Neural progenitor cell (in vitro differentiated cells): ENCODE measurements around the gene CTNNA3.

Experiments used
- EZH2 ChIP-seq: fragments of 200-600 bp; sonication (generic); IDR thresholded peaks from 2 replicates; pipeline ENCODE4 v1.6.1; 2017; ENCODE audit warnings: antibody characterized with exemption, mild to moderate bottlenecking, moderate library complexity
- TF ChIP-seq, protein P1 (sequence below): fragments of 200-600 bp; sonication (generic); IDR thresholded peaks from 2 replicates; pipeline ENCODE4 v1.5.1; 2017; ENCODE audit warnings: antibody characterized with exemption, mild to moderate bottlenecking

DNA sequence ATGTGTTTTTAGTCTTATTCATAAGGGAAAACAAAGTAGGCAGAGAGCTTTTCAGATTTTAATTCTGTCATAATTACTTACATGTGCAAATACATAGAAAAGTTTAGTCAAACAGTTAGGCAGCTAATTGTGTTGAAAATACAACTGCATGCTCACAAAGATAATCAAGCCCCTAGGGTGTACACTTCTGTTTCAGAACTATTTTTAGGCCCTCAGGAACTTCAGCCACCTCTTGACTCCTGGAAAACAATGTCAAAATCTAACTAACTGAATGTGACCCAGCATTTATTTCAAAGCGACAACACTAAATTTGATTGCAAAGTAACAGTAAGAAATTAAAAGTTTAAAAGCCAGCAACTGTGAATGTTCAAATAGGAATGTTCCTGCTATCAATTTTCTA is 1369.1 kb downstream of the CTNNA3 start:
- no peak for TF ChIP-seq EZH2
- TF ChIP-seq, protein P1, sequence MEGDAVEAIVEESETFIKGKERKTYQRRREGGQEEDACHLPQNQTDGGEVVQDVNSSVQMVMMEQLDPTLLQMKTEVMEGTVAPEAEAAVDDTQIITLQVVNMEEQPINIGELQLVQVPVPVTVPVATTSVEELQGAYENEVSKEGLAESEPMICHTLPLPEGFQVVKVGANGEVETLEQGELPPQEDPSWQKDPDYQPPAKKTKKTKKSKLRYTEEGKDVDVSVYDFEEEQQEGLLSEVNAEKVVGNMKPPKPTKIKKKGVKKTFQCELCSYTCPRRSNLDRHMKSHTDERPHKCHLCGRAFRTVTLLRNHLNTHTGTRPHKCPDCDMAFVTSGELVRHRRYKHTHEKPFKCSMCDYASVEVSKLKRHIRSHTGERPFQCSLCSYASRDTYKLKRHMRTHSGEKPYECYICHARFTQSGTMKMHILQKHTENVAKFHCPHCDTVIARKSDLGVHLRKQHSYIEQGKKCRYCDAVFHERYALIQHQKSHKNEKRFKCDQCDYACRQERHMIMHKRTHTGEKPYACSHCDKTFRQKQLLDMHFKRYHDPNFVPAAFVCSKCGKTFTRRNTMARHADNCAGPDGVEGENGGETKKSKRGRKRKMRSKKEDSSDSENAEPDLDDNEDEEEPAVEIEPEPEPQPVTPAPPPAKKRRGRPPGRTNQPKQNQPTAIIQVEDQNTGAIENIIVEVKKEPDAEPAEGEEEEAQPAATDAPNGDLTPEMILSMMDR, result no peak
